Measurements from ENCODE around the gene PCNX2.

DNA sequence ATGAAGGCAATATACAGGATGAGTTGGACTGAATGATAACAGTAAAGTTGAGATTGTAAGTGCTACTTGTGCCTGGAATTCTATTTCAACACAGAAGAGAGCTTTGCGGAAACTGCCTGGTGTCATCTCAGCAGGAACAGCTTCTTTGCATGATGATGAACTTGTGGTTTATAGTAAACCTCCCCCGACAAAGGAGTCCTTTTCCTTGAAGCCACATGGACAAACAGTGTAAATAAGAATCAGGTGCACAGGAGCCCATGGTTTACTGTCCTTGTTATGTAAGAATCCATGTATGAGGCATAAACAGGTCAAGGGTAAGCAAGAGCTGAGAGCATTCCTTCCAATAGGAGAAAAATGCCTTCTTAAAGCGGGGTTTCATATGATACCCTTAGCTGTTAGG, 66.2 kb downstream of the PCNX2 start:
- TF ChIP-seq CTCF (IDR thresholded peaks at IDR 0.05; ENCODE audit: poor library complexity) (no peak), EZH2 (IDR thresholded peaks at IDR 0.05; ENCODE audit: borderline replicate concordance) (no peak), EZH2phosphoT487 (IDR thresholded peaks at IDR 0.05; ENCODE audit: low read depth, severe bottlenecking, unreplicated experiment) (no peak)

Data from hepatocyte (in vitro differentiated cells).